ENCODE data around the gene DISC1.

DNA sequence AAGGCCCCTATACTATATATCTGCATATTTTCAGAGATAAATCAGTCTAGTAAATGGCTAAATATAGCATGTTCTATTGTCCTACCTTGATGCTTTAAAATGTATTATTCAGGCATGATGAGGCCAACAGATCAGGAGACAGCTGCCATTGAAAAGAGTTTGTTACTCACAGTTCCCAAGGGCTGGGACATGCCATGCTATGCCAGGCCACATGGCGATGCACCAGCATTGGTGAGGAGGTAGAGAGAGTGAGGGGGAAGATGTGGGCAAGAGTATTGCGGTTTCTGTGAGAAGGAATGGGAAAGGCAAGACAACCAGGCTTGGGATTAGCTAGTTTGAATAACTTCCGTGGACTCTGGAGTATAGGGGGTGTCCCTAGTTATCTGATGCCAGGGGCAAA is 316.5 kb downstream of the DISC1 start:
- TF ChIP-seq, protein P1, sequence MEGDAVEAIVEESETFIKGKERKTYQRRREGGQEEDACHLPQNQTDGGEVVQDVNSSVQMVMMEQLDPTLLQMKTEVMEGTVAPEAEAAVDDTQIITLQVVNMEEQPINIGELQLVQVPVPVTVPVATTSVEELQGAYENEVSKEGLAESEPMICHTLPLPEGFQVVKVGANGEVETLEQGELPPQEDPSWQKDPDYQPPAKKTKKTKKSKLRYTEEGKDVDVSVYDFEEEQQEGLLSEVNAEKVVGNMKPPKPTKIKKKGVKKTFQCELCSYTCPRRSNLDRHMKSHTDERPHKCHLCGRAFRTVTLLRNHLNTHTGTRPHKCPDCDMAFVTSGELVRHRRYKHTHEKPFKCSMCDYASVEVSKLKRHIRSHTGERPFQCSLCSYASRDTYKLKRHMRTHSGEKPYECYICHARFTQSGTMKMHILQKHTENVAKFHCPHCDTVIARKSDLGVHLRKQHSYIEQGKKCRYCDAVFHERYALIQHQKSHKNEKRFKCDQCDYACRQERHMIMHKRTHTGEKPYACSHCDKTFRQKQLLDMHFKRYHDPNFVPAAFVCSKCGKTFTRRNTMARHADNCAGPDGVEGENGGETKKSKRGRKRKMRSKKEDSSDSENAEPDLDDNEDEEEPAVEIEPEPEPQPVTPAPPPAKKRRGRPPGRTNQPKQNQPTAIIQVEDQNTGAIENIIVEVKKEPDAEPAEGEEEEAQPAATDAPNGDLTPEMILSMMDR (conservative IDR thresholded peaks at IDR 0.05) = no peak
- no peak for TF ChIP-seq ZFX (IDR thresholded peaks at IDR 0.05)
